T-cell (primary cell): ENCODE measurements around the gene COL19A1. TPM values are rescaled to one million over a fixed set of nuclear protein-coding genes. Genes with fewer than 3 reads are reported as not detected.

Experiments
- ATAC-seq, 4 experiments: fragments of 200-7000 bp in 3 of 4; fragments of 150-1000 bp in 1 of 4; cut with Tn5 transposase; replicated peaks in 1 of 4; 1 replicate in 3 of 4; 2 replicates in 1 of 4; pipeline ENCODE4 v1.10.0; 2021; ENCODE audit warnings: moderate library complexity in 3 of 4, mild to moderate bottlenecking in 2 of 4, moderate number of reproducible peaks in 1 of 4
- CTCF ChIA-PET, 2 donors: fragments of 300-600 bp; sonication (Branson Sonifier 250); formaldehyde crosslinking; loops; one replicate each; lab custom pipeline; 2022; ENCODE audit warnings: antibody characterized with exemption in 2 of 2; lab: Charles Lee
- POLR2A ChIA-PET, 2 donors: fragments of 300-600 bp; sonication (Branson Sonifier 250); formaldehyde crosslinking; loops; one replicate each; lab custom pipeline; 2022; ENCODE audit warnings: antibody characterized with exemption in 2 of 2; lab: Charles Lee
- DNase-seq, 35 experiments: peaks; one replicate each; pipeline versions ENCODE4 v3.0.0 to v3.0.0-alpha.2; 2013 to 2023
- H3K27ac ChIP-seq: one replicate; pipeline ENCODE4 v1.5.1; 2013; ENCODE audit warnings: low read length
- H3K27me3 ChIP-seq, 2 experiments: replicated peaks in 1 of 2; 1 replicate in 1 of 2; 2 replicates in 1 of 2; pipeline versions ENCODE4 v1.6.1 to v1.7.0; 2013; ENCODE audit warnings: low read length in 1 of 2, mixed read lengths in 1 of 2; ENCODE audit not compliant: control insufficient read depth in 2 of 2, insufficient read depth in 2 of 2; ENCODE audit errors: extremely low read depth in 1 of 2
- H3K36me3 ChIP-seq, 2 donors: 1 replicate in 1 of 2; 2 replicates in 1 of 2; pipeline versions ENCODE4 v1.6.1 to v1.7.0; 2013; ENCODE audit warnings: low read length in 1 of 2; ENCODE audit not compliant: control insufficient read depth in 2 of 2, insufficient read depth in 1 of 2; ENCODE audit errors: extremely low read depth in 1 of 2
- H3K4me1 ChIP-seq, 2 experiments: 1 replicate in 1 of 2; 2 replicates in 1 of 2; pipeline versions ENCODE4 v1.6.1 to v1.7.0; 2013; ENCODE audit warnings: low read length in 2 of 2, mixed read lengths in 1 of 2; ENCODE audit not compliant: insufficient read depth in 2 of 2, control insufficient read depth in 1 of 2; ENCODE audit errors: extremely low read depth in 1 of 2
- H3K4me3 ChIP-seq, 2 donors: 1 replicate in 1 of 2; 2 replicates in 1 of 2; pipeline versions ENCODE4 v1.5.1 to v1.7.0; 2013; ENCODE audit warnings: mild to moderate bottlenecking in 2 of 2, low read length in 1 of 2, moderate library complexity in 1 of 2; ENCODE audit not compliant: control insufficient read depth in 1 of 2; ENCODE audit errors: extremely low read depth in 1 of 2
- H3K9me3 ChIP-seq: 2 replicates; pipeline ENCODE4 v1.7.0; 2013
- H3K27ac Mint-ChIP-seq, 2 donors: one replicate each; pipeline ENCODE4 v1.8.0; 2020 to 2021; ENCODE audit warnings: mild to moderate bottlenecking in 2 of 2, mixed read lengths in 2 of 2
- H3K27me3 Mint-ChIP-seq, 2 donors: one replicate each; pipeline ENCODE4 v1.8.0; 2021 to 2022; ENCODE audit warnings: mixed read lengths in 2 of 2
- H3K36me3 Mint-ChIP-seq: one replicate; pipeline ENCODE4 v1.8.0; 2021; ENCODE audit warnings: mixed read lengths
- H3K4me1 Mint-ChIP-seq, 3 donors: one replicate each; pipeline ENCODE4 v1.8.0; 2020 to 2022; ENCODE audit warnings: mixed read lengths in 3 of 3, mild to moderate bottlenecking in 1 of 3
- H3K4me3 Mint-ChIP-seq, 3 donors: one replicate each; pipeline ENCODE4 v1.8.0; 2020 to 2022; ENCODE audit warnings: mild to moderate bottlenecking in 3 of 3, mixed read lengths in 3 of 3, moderate library complexity in 3 of 3
- H3K9me3 Mint-ChIP-seq, 3 donors: one replicate each; pipeline ENCODE4 v1.8.0; 2020 to 2022; ENCODE audit warnings: mixed read lengths in 3 of 3
- WGBS: methylation state at CpG from one replicate; pipeline ENCODE4 v1.1.5; 2013; ENCODE audit warnings: missing lambda C conversion rate; ENCODE audit not compliant: insufficient coverage; 5-methylcytosine and 5-hydroxymethylcytosine counted together
- total RNA-seq, 35 experiments: library from RNA in 6 of 35; stranded (reverse) in 6 of 35; fragments of 120-200 nt in 1 of 35; gene quantifications; one replicate each; pipeline versions ENCODE4 v1.2.1 to v1.2.4 and lab custom pipeline; 2013 to 2026

COL19A1 gene
- total RNA-seq, 5 donors from 2014 or later (not counting 1 experiment from before 2014, with no cell fraction given), result 0.42 to 2.3 (median 0.55) TPM

- Histone ChIP-seq H3K27ac (no peak overlapping the region), H3K4me1 (no peaks in the 10 kb centered on the region), H3K9me3 (no peaks in the 10 kb centered on the region), H3K27me3 (no peaks in the 10 kb centered on the region), H3K36me3 (no peaks in the 10 kb centered on the region), H3K4me3 (no peak overlapping the region)
- no peak for ATAC-seq
- no CpG with 5 or more reads among the region's 1 CpG for WGBS
- H3K4me1 Mint-ChIP-seq, result no peaks in the 10 kb centered on the region
- peaks cover 5% of the 10 kb centered on the region for H3K36me3 Mint-ChIP-seq
- peaks cover 12 to 16% of the 10 kb centered on the region in 2 donors for H3K27me3 Mint-ChIP-seq
- no peak for DNase-seq
- H3K9me3 Mint-ChIP-seq, result peaks cover 6 to 10% (median 7%) of the 10 kb centered on the region in 3 donors
- CTCF ChIA-PET, result no interaction called here
- no peak overlapping the region for H3K27ac Mint-ChIP-seq
- H3K4me3 Mint-ChIP-seq, result no peak overlapping the region
- POLR2A ChIA-PET, result no interaction called here
These were observed 13.7 kb upstream of the COL19A1 start for GRCh38 chr6:69852706-69853105.

GRCh38 chr6:69861986-69862385 is 4.4 kb upstream of the COL19A1 start:
- Mint-ChIP-seq H3K36me3 (no peaks in the 10 kb centered on the region), H3K4me3 (no peak overlapping the region), H3K27me3 (peaks cover 4 to 10% of the 10 kb centered on the region in 2 donors), H3K27ac (no peak overlapping the region), H3K9me3 (peaks cover 0 to 5% (median 4%) of the 10 kb centered on the region in 3 donors), H3K4me1 (peaks cover 9 to 12% (median 9%) of the 10 kb centered on the region in 3 donors)
- ChIA-PET POLR2A (no interaction called here), CTCF (no interaction called here)
- no peak for ATAC-seq
- H3K4me3 ChIP-seq, result no peak overlapping the region
- no peaks in the 10 kb centered on the region for H3K36me3 ChIP-seq
- H3K27me3 ChIP-seq, result peaks cover 5 to 6% of the 10 kb centered on the region in 2 experiments
- H3K4me1 ChIP-seq, result peaks cover 4 to 8% of the 10 kb centered on the region in 2 experiments
- no peaks in the 10 kb centered on the region for H3K9me3 ChIP-seq
- WGBS, result 85% methylated on average over 3 of the region's 3 CpGs
- DNase-seq, result no peak
- H3K27ac ChIP-seq, result no peak overlapping the region

- Histone ChIP-seq H3K4me1 (peaks cover 4 to 14% of the 10 kb centered on the region in 2 experiments), H3K36me3 (no peaks in the 10 kb centered on the region), H3K27ac (no peak overlapping the region), H3K9me3 (no peaks in the 10 kb centered on the region), H3K4me3 (no peak overlapping the region), H3K27me3 (peaks cover 8 to 10% of the 10 kb centered on the region in 2 experiments)
- peaks cover 19 to 26% (median 21%) of the 10 kb centered on the region in 3 donors for H3K4me1 Mint-ChIP-seq
- ATAC-seq, result no peak
- peaks cover 0 to 5% (median 4%) of the 10 kb centered on the region in 3 donors for H3K9me3 Mint-ChIP-seq
- H3K27ac Mint-ChIP-seq, result no peak overlapping the region
- H3K27me3 Mint-ChIP-seq, result peaks cover 9 to 11% of the 10 kb centered on the region in 2 donors
- no peak for DNase-seq
- no peak overlapping the region for H3K4me3 Mint-ChIP-seq
- ChIA-PET CTCF (interaction anchor here in 1 of 2 donors (0.7 kb wide), 1 partner anchor 40 kb away, joined by 3 read pairs; no protein-coding TSS in a partner anchor), POLR2A (no interaction called here)
- H3K36me3 Mint-ChIP-seq, result no peaks in the 10 kb centered on the region
- WGBS, result no CpG with 5 or more reads among the region's 2 CpGs
These were observed 2.6 kb upstream of the COL19A1 start for GRCh38 chr6:69863766-69864165.

GRCh38 chr6:69865126-69865525 is 1.2 kb upstream of the COL19A1 start:
- H3K36me3 ChIP-seq, result no peaks in the 10 kb centered on the region
- H3K4me1 ChIP-seq, result peaks cover 4 to 14% of the 10 kb centered on the region in 2 experiments
- H3K4me3 ChIP-seq, result no peak overlapping the region
- ChIA-PET POLR2A (interaction anchor here in 1 of 2 donors (0.7 kb wide), 1 partner anchor 52 kb away, joined by 5 read pairs; no protein-coding TSS in a partner anchor), CTCF (interaction anchor here in 1 of 2 donors (0.7 to 1.1 kb wide), 2 partner anchors 51 to 54 kb away, joined by 3 read pairs; no protein-coding TSS in a partner anchor)
- peaks cover 0 to under 1% (median 0%) of the 10 kb centered on the region in 3 donors for H3K9me3 Mint-ChIP-seq
- H3K27ac ChIP-seq, result no peak overlapping the region
- H3K27ac Mint-ChIP-seq, result no peak overlapping the region
- H3K4me1 Mint-ChIP-seq, result peaks cover 19 to 26% (median 21%) of the 10 kb centered on the region in 3 donors
- peaks cover 9 to 10% of the 10 kb centered on the region in 2 experiments for H3K27me3 ChIP-seq
- H3K4me3 Mint-ChIP-seq, result no peak overlapping the region
- no peaks in the 10 kb centered on the region for H3K9me3 ChIP-seq
- H3K36me3 Mint-ChIP-seq, result no peaks in the 10 kb centered on the region
- H3K27me3 Mint-ChIP-seq, result peaks cover 14 to 20% of the 10 kb centered on the region in 2 donors
- DNase-seq, result no peak
- no CpG with 5 or more reads among the region's 2 CpGs for WGBS
- no peak for ATAC-seq

GRCh38 chr6:69866770-69867638 is 648 bp downstream of the COL19A1 start:
- no peaks in the 10 kb centered on the region for H3K36me3 Mint-ChIP-seq
- Histone ChIP-seq H3K36me3 (no peaks in the 10 kb centered on the region), H3K4me3 (peak overlapping the region; percentile 56 to 67), H3K27me3 (peaks cover 9 to 10% of the 10 kb centered on the region in 2 experiments), H3K27ac (no peak overlapping the region), H3K9me3 (no peaks in the 10 kb centered on the region), H3K4me1 (peaks cover 4 to 14% of the 10 kb centered on the region in 2 experiments)
- peak overlapping the region; percentile 83 to 87 (median 85) for H3K4me3 Mint-ChIP-seq
- ChIA-PET CTCF (interaction anchor here (0.8 to 2.5 kb wide), 3 partner anchors 9 to 73 kb away, joined by 3 to 10 read pairs (median 5); partner anchors contain the start of gene LMBRD1 (in 1 of the 2)), POLR2A (interaction anchor here (0.5 to 0.7 kb wide), 4 partner anchors 21 to 353 kb away, joined by 3 to 7 read pairs (median 3); no protein-coding TSS in a partner anchor)
- peaks cover 22 to 34% of the 10 kb centered on the region in 2 donors for H3K27me3 Mint-ChIP-seq
- no peaks in the 10 kb centered on the region for H3K9me3 Mint-ChIP-seq
- DNase-seq (peak; percentile 8 to 73 (median 51)), ATAC-seq (peak; percentile 83 to 90 (median 88))
- H3K27ac Mint-ChIP-seq, result peak overlapping the region in 1 of 2 donors; percentile 49
- peaks cover 19 to 26% (median 21%) of the 10 kb centered on the region in 3 donors for H3K4me1 Mint-ChIP-seq
- under 1% methylated on average over 77 of the region's 80 CpGs for WGBS

- peaks cover 9 to 10% of the 10 kb centered on the region in 2 experiments for H3K27me3 ChIP-seq
- peak overlapping the region; percentile 35 to 38 for H3K4me3 ChIP-seq
- peaks cover 19 to 26% (median 21%) of the 10 kb centered on the region in 3 donors for H3K4me1 Mint-ChIP-seq
- ATAC-seq (no peak), DNase-seq (no peak)
- H3K27ac Mint-ChIP-seq, result no peak overlapping the region
- no peaks in the 10 kb centered on the region for H3K36me3 Mint-ChIP-seq
- H3K4me3 Mint-ChIP-seq, result peak overlapping the region; percentile 75 to 87 (median 83)
- ChIA-PET POLR2A (interaction anchor here (0.5 to 0.6 kb wide), 2 partner anchors 21 to 353 kb away, joined by 3 read pairs; no protein-coding TSS in a partner anchor), CTCF (interaction anchor here (0.8 to 2.5 kb wide), 3 partner anchors 9 to 74 kb away, joined by 3 to 10 read pairs (median 5); partner anchors contain the start of gene LMBRD1 (in 1 of the 2))
- H3K9me3 ChIP-seq, result no peaks in the 10 kb centered on the region
- 3% methylated on average over 6 of the region's 11 CpGs for WGBS
- H3K36me3 ChIP-seq, result no peaks in the 10 kb centered on the region
- no peaks in the 10 kb centered on the region for H3K9me3 Mint-ChIP-seq
- peaks cover 4 to 14% of the 10 kb centered on the region in 2 experiments for H3K4me1 ChIP-seq
- no peak overlapping the region for H3K27ac ChIP-seq
- peaks cover 22 to 34% of the 10 kb centered on the region in 2 donors for H3K27me3 Mint-ChIP-seq
These were observed 1.3 kb downstream of the COL19A1 start for GRCh38 chr6:69867639-69867976.
